ENCODE data around the gene TTLL11.

TTLL11 gene

GRCh38 chr9:122128007-122128968, 35.2 kb upstream of the TTLL11 start:
- TF ChIP-seq CTCF (conservative IDR thresholded peaks at IDR 0.05; ENCODE audit: low read depth, low read length): no peak
- H3K4me3 ChIP-seq (ENCODE audit: low read depth, low read length): no peak overlapping the region
- no peak for DNase-seq (ENCODE audit: low read depth)

- DNase-seq (ENCODE audit: low read depth): no peak
- H3K4me3 ChIP-seq (ENCODE audit: low read depth, low read length): no peak overlapping the region
- no peak for TF ChIP-seq CTCF (conservative IDR thresholded peaks at IDR 0.05; ENCODE audit: low read depth, low read length)
Observed at GRCh38 chr9:122127396-122127798, 34.3 kb upstream of the TTLL11 start.

GRCh38 chr9:122126331-122127261, 33.5 kb upstream of the TTLL11 start:
- TF ChIP-seq CTCF (conservative IDR thresholded peaks at IDR 0.05; ENCODE audit: low read depth, low read length): no peak
- peak; percentile 43 for DNase-seq (ENCODE audit: low read depth)
- H3K4me3 ChIP-seq (ENCODE audit: low read depth, low read length): peak overlapping the region; percentile 49

GRCh38 chr9:122125509-122126330, 32.6 kb upstream of the TTLL11 start:
- DNase-seq (ENCODE audit: low read depth): no peak
- H3K4me3 ChIP-seq (ENCODE audit: low read depth, low read length): no peak overlapping the region
- no peak for TF ChIP-seq CTCF (conservative IDR thresholded peaks at IDR 0.05; ENCODE audit: low read depth, low read length)

- no peak overlapping the region for H3K4me3 ChIP-seq (ENCODE audit: low read depth, low read length)
- TF ChIP-seq CTCF (conservative IDR thresholded peaks at IDR 0.05; ENCODE audit: low read depth, low read length): peak; percentile 98
- peak; percentile 84 for DNase-seq (ENCODE audit: low read depth)
Observed at GRCh38 chr9:122125158-122125508, 32.0 kb upstream of the TTLL11 start.

- no peak overlapping the region for H3K4me3 ChIP-seq (ENCODE audit: low read depth, low read length)
- no peak for DNase-seq (ENCODE audit: low read depth)
- TF ChIP-seq CTCF (conservative IDR thresholded peaks at IDR 0.05; ENCODE audit: low read depth, low read length): no peak
Observed at GRCh38 chr9:122124528-122124927, 31.4 kb upstream of the TTLL11 start.
